IPS DF 19.7 (cell line): ENCODE data around the gene AGAP2.

Source experiments
- DNase-seq: peaks from one replicate; pipeline ENCODE4 v3.0.0-alpha.2; 2013; ENCODE audit warnings: low read depth, low spot score

Gene AGAP2

DNA sequence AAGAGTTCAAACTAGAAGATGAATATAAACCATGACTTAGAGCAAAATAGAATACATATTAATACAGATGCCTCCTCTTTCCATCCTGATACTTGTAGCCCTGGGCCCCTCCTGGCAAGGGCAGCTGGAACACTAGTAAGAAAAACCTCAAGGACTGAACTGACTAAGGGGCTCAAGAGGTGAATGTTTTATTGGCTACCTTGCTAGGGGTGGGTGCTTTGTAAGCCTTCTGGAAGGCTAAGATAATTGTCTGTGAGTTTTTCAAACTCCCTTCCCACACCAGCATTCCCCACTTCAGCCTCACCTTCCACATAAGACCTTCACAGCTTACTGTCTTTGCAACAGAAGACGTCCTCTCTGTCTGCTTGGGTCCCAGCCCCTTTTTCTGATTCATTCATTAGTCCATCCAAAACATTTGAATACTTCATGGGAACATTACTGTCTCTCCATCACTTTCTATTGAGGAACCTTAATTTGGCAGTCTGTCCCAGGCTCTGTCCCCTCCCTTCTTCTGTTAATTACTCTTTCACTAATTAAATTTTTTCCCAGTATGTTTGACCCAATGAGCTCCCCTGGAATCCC lies 15.3 kb upstream of the AGAP2 start:
- DNase-seq: no peak

DNA sequence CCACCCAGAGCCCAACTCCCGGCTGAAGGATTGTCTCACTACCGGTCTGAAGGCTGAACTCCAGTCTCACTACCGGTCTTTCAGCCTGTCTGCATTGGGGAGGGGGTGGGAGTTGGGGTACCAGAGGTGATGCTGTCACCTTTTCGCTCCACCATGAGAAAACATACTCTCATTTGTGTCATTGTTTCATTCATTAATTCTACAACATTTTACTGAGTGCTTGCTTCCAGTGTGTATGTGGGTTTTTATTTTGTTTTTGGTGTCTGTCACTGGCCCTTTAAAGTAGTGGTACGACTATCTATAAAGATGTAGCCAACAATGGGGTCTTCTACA lies 14.1 kb upstream of the AGAP2 start:
- no peak for DNase-seq

DNA sequence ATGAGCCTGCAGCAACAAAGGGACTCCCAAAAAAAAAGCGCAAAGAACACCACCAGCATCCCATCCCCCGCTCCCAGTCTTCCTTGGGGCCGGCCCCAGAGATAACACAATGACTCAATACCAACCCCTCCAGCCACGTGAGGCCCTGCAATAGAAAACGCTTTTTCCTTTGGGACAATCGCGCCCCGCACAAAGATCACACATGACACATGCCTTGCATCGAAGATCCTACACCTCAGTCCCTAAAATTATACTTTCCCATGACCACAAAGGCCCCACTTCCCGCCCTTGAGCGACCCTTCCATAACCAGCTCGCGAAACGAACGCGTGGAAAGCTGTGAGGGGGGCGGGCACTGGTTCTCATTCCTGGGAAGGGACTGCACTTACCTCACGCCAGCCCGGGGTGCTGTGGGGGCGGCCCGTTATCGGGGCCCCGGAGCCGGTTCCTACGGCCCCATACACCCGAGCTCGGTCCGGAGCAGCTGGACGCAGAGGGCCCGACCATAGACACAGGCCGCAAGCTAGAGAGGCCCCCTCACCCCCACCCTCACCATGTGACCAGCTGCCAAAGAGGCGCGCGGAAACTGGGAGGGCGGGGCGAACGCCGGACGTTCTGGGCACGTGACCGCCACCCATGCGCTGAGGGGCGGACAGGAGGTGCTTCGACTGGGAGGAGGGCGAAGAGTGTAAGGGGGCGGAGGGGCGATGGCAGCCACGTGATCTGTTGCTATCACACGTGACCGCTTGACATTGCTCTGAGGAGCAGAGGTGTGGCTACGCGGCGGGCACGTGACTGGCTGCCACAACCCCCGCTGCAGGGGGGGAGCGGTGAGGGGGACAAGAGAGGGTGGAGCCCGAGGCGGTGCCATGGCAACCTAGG lies 13.5 kb upstream of the AGAP2 start, which contains the start of gene CDK4:
Gene CDK4, minus strand, starts transcription at position 523 of the 880 bp plus-strand sequence. CDS start 593 bp downstream, outside the sequence.
- peak; percentile 99 for DNase-seq

DNA sequence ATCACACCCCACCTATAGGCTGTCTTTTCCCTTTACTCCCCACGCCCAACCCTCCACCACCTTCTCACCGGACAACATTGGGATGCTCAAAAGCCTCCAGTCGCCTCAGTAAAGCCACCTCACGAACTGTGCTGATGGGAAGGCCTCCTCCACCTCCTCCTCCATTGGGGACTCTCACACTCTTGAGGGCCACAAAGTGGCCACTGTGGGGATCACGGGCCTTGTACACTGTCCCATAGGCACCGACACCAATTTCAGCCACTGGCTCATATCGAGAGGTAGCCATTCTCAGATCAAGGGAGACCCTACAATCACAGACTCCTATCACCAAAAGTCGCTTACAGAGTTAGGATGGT lies 12.9 kb upstream of the AGAP2 start:
- no peak for DNase-seq

DNA sequence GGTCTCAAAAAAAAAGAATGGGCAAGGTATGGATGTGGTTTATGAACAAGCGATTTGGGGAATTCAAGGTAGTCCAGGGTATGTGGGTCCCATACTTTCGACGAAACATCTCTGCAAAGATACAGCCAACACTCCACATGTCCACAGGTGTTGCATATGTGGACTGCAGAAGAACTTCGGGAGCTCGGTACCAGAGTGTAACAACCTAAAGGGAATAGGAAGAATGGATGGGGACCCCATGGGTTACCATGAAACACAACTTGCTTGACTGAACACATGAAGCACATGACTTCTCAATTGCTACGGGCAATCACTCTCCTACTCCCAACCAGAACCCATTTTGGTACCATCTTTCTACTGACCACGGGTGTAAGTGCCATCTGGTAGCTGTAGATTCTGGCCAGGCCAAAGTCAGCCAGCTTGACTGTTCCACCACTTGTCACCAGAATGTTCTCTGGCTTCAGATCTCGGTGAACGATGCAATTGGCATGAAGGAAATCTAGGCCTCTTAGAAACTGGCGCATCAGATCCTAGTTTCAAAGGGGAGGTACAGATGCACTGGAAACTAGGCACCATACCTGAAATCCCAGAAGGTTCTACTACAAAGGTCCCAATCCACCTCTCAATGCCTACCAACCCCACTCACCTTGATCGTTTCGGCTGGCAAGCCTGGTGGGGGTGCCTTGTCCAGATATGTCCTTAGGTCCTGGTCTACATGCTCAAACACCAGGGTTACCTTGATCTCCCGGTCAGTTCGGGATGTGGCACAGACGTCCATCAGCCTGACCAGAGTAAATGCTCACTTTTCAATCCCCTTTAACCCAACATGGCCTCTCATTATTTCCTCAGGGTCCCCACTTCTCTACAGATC lies 12.3 kb upstream of the AGAP2 start:
- DNase-seq: no peak

DNA sequence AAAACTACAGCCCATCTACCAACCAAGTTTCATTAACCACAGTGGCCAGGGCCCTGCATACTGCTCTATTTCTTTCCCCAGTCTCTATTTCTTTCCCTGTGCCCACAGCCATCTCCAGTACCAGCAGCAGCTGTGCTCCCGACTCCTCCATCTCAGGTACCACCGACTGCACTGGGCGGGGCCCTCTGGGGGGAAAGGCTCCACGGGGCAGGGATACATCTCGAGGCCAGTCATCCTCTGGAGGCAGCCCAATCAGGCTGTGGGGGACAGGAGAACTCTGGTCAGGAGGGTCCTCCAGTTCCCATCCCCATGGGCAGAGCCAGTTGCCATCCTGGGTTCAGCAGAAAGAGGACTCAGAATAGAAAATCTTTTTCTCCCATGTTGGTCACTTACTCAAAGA lies 10.5 kb upstream of the AGAP2 start:
- no peak for DNase-seq

DNA sequence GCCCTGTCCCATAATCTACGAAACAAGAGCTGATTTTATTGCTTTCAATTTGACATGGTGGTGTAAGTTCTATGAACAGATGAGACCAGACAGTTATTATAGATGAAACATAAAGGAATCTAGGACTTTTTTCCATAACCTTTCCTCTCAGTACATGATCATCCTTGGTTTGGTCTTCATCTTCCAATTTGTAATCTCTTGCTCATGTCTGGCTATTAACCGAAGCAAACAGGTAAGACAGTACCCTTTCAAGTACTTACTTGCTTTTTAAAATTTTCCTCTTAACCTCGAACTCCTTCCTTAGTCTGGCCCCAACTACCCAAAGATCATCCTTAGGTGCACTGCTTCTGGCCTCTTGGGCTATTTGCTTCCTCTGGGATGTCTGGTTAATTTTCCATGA lies 7.5 kb upstream of the AGAP2 start:
- no peak for DNase-seq

DNA sequence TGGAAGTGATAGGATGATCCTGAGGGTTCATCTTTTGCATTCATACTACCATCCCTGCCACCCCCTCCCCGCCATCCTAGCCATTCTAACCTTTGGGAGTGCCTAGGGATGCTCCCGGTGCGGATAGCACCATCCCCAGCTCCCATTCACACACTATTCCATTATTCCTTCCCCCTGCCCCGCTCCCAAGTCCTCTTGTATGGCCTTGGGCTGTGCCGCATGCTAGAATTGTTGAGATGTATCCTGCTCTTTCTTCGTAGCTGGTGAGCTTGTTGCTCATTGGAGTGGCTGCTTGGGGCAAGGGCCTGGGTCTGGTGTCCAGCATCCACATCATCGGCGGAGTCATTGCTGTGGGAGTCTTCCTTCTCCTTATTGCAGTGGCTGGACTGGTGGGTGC lies 6.9 kb upstream of the AGAP2 start:
- DNase-seq: no peak

DNA sequence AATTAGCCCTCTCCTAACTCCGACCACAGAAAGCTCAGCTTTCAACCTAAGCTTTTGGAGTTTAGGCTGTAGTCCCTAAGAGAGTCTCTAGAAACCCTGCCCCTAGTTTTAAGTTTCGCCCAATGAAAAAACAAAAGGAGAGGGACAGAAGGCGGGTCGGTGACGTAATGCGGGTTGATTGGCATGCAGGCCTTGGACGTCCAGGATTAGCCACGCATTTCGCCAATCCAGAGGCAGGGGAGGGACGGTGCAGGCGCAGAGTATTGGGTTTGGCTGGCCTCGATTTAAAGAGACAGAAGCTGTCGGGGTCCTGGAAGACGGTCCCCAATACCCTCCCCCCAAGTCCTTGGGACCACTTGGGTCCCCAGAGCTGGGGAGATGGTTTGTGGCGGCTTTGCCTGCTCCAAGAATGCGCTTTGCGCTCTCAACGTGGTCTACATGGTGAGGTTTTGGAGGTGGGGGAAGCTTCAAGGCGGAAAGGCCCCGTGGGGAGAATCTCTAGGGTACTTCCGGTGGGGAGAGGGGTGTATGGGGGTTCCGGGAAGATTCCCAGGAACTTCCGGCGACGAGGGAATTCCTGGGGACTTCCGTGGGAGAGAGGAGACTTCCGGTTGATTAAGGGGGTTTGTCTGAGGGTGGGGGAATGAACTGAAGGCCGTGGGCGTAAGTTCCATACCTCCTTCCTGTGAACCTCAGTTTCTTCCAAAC lies 6.4 kb upstream of the AGAP2 start, which contains the start of gene TSPAN31:
Gene TSPAN31, plus strand, starts transcription at position 263 of the 708 bp plus-strand sequence. Its CDS starts 116 bp downstream, at position 379.
- DNase-seq: peak; percentile 92

DNA sequence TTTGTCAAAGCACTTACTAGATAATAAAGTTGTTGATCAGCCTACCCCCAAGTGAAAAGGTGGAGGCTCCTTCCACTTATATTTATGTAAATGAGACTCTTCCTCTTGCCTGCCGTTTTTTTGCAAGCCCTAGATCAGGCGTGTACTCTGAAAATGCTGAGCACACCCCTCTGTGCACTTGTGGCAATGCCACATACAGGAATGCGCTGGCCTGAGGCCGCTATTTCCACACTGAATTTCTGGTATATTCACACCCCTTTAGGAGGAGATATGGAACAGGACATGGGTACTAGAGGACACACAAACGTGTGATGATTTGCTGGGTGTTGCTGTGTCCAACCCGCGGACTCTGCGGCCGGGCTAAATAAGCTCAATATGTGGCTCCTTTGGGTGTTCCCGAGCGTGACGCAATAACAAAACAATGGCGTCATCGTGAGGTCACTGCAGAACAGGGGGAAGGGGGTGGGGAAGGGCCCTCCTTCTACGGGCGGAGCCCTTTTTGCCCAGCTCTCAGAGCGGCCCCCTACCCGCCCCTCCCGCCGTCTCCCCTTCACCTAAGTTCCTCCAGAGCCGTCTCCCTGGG lies 5.7 kb upstream of the AGAP2 start:
- no peak for DNase-seq

DNA sequence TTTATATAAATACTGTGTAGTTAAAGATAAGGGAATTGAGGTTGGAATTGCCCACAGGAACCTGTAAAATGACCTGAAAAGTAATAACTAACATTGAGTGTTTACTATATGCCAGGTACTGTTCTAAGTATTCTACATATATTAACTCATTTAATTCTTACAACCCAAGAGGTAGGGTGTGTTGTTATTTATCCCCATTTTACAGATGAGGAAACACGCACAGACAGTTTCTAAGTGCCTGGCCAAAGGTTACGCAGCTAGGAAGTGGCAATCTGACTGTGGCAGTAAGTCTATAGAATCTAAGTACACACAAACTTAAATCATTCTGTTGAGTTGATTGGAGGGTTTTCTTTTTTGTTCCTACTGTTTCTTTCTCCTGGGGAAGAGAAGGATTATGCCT lies 5.2 kb upstream of the AGAP2 start:
- DNase-seq: no peak

DNA sequence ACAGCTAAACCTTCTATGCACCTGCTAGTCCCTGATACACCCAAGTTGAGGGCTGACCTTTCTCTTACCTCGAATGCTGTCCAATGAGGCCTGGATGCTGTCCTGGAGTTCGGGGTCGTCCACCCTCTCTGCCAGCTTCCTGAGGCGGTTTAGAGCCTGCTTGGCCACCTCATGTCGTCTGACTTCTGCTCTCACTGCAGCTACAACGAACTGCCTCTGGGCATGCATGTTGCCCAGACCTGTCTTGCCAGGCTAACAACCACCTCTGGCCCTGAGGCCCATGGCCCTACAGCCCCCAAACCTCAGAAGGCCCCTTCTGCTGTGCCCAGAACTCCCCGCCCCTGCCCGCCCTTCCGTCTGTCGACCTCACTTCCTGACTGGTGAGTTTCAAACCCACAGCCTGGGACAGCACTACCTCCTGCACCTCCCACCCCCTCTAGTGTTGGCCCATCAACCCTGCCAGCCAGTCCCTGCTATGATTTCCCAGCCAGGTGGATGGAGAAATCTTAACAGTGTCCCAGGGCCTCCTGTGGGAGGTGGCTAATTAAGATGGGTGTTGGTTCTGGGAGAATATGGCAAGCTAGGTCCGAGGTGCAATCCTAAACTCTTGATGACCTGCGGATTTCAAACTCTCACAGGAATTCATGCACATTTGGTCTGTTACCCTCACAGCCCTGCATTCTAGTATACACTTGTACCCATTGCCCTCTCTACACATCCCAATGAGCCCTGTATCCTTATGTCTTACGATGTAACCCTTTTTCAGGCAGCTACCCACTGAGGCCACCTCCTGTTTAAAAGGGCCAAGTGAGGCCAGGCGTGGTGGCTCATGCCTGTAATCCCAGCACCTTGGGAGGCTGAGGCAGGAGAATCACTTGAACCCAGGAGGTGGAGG lies 3.5 kb upstream of the AGAP2 start:
- DNase-seq: no peak

DNA sequence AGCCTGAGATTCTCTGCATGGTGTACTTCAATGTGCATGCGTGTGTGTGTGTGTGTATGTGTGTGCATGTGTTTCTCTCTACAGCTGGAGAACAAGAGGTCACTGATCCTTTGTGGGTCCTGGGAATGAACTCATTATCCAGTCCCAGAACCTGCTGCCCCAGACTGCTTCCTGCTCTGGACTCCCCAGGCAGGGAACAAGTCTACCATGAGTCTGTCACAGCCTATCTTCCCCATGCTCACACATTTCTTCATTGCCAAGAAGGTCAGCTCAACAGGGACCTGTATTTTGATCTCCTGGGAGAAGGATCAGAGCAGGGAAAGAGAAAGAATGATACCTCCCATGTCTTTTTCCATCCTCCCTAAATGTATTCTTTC lies 2.9 kb upstream of the AGAP2 start:
- no peak for DNase-seq

DNA sequence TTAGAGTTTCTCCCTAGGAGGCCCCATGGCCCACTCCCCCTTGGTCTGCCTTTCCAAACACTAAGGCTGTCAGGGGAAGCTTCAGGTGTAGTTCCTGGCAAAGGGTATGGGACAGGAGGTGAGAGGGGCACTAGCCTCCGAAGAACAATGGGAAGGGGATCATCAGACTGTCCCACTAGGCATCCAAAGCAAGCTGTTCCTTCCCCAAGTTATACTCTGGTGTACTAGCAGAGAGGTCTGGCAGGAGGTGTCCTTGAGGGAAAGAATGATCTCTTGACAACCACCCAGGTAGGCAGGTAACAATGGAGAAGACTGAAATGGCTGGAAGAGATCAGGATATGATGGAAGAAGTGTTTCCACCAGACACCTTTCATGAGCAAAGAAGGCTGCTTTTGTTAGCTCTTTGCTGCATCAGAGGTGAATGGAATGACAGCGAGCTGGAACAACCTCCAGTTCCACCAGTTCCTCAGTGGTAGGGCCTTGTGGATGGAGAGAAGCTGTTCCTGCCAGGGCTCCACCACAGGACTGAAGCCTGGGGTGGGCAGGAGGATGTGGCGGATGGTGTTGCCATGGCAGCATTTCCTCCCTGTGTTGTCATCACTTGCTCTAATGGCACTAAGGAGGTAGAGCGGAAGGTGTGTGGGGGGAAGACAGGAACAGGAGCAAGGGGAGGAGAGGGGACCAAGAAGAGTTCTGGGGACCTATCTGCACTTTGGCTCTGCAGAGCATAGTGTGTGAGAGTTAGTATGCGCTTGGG lies 2.3 kb upstream of the AGAP2 start:
- DNase-seq: no peak

DNA sequence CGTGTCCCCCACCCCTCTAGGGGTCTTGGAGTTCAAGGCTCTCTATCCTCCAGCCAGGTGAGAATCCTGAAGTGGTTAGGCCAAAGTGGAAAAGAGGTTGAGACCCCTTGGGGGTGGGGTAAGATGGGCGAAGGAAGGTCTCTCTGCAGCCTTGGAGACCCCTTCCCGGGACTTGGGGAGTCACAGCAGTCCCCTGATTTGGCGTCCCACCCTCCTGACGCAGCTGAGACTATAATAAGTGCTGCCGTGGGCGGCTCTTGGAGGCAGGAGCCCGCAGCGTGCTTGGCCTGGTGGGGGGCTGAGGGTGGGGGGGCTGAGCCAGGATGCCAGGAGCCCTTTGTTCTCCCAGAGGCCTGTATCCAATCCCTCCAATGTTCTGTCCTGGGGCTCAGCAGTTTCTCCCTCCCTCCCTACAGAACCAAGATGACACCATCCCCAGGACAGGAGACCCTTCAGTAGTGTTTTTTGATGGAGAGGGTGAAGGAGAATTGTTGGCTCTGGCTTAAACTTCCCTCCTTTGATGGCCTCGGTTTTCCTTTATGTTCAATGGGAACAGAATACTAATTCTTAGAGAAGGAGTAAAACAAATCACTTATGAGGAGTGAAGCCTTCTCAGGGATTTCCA lies 1.5 kb upstream of the AGAP2 start:
- DNase-seq: no peak

DNA sequence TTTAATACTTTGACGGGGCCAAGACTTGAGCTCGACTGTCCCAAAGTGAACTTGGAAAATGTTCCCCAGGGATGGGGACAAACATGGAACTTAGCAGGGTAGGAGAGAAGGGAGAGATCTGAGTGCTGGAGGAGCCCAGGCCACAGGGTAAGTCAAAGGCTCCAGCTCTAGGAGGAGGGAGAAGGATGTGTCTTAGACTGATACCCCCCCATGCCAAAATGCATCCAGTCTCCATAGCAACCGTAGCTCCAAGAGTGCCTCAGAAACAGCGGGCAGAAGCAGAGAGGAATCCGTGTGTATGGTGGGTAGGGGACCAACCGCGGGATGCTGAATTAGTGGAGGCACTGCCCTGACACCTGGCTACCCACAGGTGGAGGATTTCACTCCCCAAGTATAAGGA lies 845 bp upstream of the AGAP2 start:
- no peak for DNase-seq

DNA sequence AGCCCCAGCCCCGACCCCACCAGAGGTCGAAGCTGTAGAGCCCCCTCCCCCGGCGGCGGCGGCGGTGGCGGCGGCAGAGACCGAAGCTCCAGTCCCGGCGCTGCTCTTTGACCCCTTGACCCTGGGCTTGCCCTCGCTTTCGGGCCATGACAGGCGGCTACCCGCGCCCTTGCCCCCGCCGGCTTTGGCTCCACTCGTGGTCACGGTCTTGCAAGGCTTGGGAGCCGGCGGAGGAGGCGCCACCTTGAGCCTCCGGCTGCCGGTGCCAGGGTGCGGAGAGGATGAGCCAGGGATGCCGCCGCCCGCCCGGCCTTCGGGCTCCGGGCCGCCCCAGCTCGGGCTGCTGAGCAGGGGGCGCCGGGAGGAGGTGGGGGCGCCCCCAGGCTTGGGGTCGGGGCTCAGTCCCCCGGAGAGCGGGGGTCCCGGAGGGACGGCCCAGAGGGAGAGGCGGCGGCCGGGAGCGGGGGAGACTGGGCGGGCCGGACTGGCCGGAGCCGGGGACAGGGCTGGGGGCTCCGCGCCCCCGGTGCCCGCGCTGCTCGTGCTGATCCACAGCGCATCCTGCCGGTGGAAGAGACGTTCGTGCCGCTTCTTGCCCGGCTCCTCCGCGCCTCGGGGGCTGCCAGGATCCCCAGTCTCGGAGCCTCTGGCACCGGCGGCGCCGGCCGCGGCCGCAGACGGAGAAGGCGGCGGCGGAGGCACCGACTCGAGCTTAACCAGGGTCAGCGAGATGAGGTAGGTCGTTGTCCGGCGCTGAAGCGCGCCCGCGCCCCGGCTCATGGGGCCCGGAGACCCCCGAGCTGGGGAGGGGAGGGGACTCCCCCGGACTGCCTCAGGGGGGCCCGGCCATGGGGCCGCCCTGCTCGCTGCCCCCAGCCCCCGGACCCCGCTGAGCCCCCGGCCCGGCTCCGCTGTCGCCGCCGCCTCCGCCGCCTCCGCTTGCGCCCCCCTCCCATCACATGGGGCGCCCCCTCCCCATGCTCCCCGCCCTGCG lies 778 bp downstream of the AGAP2 start:
- no peak for DNase-seq
